HepG2 (cell line): Measurements from ENCODE around the gene ABCB6. TPM values are rescaled to one million over a fixed set of nuclear protein-coding genes. Genes with fewer than 3 reads are reported as not detected.

Experiments
- JDP2 ChIP-seq: sonication (generic); formaldehyde crosslinking; IDR thresholded peaks from 2 replicates; pipeline ENCODE4 v1.8.1; 2022; ENCODE audit warnings: missing genetic modification reagents, borderline replicate concordance
- MED1 ChIP-seq: sonication (generic); formaldehyde crosslinking; IDR thresholded peaks from 2 replicates; pipeline ENCODE4 v1.4.0; 2020; ENCODE audit warnings: missing genetic modification reagents
- REL ChIP-seq: sonication (generic); formaldehyde crosslinking; conservative IDR thresholded peaks from 2 replicates; pipeline ENCODE4 v1.8.0; 2022; ENCODE audit warnings: mild to moderate bottlenecking, missing genetic modification reagents, moderate library complexity
- TEAD2 ChIP-seq: sonication (generic); formaldehyde crosslinking; IDR thresholded peaks from 2 replicates; pipeline ENCODE4 v1.9.0; 2021; ENCODE audit warnings: missing genetic modification reagents
- ZBTB7A ChIP-seq: sonication (generic); formaldehyde crosslinking; IDR thresholded peaks from 2 replicates; pipeline ENCODE4 v1.8.0; 2022; ENCODE audit warnings: mild to moderate bottlenecking, missing genetic modification reagents
- ZFP41 ChIP-seq: sonication (generic); formaldehyde crosslinking; IDR thresholded peaks from 2 replicates; pipeline ENCODE4 v1.4.0; 2020; ENCODE audit warnings: mild to moderate bottlenecking, missing genetic modification reagents, borderline replicate concordance
- ZNF124 ChIP-seq: sonication (generic); formaldehyde crosslinking; IDR thresholded peaks from 2 replicates; pipeline ENCODE4 v1.4.0; 2020; ENCODE audit warnings: missing genetic modification reagents
- ZNF616 ChIP-seq: sonication (generic); formaldehyde crosslinking; IDR thresholded peaks from 2 replicates; pipeline ENCODE4 v1.5.0; 2020; ENCODE audit warnings: low read depth, mild to moderate bottlenecking, missing genetic modification reagents
- ZSCAN21 ChIP-seq: sonication (generic); formaldehyde crosslinking; IDR thresholded peaks from 2 replicates; pipeline ENCODE4 v1.8.0; 2022; ENCODE audit warnings: mild to moderate bottlenecking, missing genetic modification reagents, moderate library complexity, borderline replicate concordance
- polyA plus RNA-seq, 8 experiments: library from polyadenylated mRNA; depleted of rRNA in 3 of 8; stranded (reverse) in 7 of 8; unstranded in 1 of 8; fragments of >200 nt; fragmentation: Illumina TruSeq in 4 of 8; extraction: Trizol in 4 of 8; gene quantifications; 2 replicates each; pipeline versions ENCODE4 v1.2.1 to v1.2.3, GENCODE V29; 2011 to 2016; ENCODE audit warnings: low read depth in 4 of 8, missing spikeins in 1 of 8, mixed read lengths in 1 of 8; ENCODE audit not compliant: insufficient read depth in 1 of 8
- total RNA-seq, 5 experiments: library from RNA; depleted of rRNA; stranded (reverse); fragments of >200 nt; fragmentation: Illumina TruSeq; extraction: Trizol; gene quantifications; 2 replicates each; pipeline ENCODE4 v1.2.3, GENCODE V29; 2016; ENCODE audit warnings: low read depth in 1 of 5
- TF ChIP-seq, protein P1 (sequence below): sonication (generic); formaldehyde crosslinking; IDR thresholded peaks from 2 replicates; pipeline ENCODE4 v1.9.0; 2022; ENCODE audit warnings: low read depth, missing genetic modification reagents
- TF ChIP-seq, protein P2 (sequence below): IDR thresholded peaks from 2 replicates; pipeline ENCODE4 v1.6.1; 2016; ENCODE audit warnings: low read depth, control low read depth
- TF ChIP-seq, protein P3 (sequence below), 2 experiments: fragments of 450-650 bp in 1 of 2; sonication (generic) in 1 of 2; formaldehyde crosslinking in 1 of 2; IDR thresholded peaks; 2 replicates each; pipeline versions ENCODE4 v1.6.1 to v1.8.0; 2016 to 2022; ENCODE audit warnings: antibody characterized with exemption in 1 of 2, mild to moderate bottlenecking in 1 of 2, missing genetic modification reagents in 1 of 2
- TF ChIP-seq, protein P4 (sequence below): sonication (generic); formaldehyde crosslinking; IDR thresholded peaks from 2 replicates; pipeline ENCODE4 v1.9.0; 2021; ENCODE audit warnings: missing genetic modification reagents, mild to moderate bottlenecking, borderline replicate concordance

ABCB6 gene
- total and polyA plus RNA-seq, 2 of the 13 experiments (the other 11 are each of a cell fraction or from before 2014, with no cell fraction given): 91.1 to 137 TPM

DNA sequence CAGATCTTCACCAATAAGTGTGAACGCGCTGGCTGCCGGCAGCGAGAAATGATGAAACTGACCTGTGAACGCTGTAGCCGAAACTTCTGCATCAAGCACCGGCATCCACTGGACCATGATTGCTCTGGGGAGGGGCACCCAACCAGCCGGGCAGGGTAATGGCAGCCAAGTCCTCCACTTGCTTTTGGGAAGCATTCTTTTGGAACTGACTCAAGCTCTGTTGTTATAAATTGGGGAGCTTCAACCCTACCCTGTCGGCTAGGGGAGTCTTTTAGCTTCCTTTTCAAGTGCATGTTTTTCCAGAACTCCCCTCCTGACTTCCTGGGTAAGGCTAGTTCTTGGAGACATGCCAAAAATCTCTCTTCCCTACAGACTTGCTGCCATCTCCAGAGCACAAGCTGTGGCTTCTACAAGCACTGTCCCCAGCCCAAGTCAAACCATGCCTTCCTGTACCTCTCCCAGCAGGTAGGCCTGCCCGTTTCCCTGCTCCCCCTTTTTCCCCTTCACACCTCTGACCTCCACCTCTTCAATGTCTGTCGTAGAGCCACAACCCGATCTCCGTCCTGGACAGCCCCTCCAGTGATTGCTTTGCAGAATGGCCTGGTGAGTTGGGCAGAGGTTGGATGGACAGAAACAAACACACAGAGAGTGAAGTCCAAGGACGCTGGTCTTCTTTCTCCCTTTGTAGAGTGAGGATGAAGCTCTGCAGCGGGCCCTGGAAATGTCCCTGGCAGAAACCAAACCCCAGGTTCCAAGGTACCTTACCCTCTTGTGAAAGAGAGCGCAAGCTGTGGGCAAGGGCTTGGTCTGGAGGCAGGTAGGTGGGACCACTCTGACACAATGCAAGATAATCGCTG lies 10.6 kb downstream of the ABCB6 start (continued):
- TF ChIP-seq, protein P1, sequence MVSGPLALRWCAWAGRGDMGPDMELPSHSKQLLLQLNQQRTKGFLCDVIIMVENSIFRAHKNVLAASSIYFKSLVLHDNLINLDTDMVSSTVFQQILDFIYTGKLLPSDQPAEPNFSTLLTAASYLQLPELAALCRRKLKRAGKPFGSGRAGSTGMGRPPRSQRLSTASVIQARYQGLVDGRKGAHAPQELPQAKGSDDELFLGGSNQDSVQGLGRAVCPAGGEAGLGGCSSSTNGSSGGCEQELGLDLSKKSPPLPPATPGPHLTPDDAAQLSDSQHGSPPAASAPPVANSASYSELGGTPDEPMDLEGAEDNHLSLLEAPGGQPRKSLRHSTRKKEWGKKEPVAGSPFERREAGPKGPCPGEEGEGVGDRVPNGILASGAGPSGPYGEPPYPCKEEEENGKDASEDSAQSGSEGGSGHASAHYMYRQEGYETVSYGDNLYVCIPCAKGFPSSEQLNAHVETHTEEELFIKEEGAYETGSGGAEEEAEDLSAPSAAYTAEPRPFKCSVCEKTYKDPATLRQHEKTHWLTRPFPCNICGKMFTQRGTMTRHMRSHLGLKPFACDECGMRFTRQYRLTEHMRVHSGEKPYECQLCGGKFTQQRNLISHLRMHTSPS (CRISPR knock-in tag): peak; percentile 91
- TF ChIP-seq, protein P2, sequence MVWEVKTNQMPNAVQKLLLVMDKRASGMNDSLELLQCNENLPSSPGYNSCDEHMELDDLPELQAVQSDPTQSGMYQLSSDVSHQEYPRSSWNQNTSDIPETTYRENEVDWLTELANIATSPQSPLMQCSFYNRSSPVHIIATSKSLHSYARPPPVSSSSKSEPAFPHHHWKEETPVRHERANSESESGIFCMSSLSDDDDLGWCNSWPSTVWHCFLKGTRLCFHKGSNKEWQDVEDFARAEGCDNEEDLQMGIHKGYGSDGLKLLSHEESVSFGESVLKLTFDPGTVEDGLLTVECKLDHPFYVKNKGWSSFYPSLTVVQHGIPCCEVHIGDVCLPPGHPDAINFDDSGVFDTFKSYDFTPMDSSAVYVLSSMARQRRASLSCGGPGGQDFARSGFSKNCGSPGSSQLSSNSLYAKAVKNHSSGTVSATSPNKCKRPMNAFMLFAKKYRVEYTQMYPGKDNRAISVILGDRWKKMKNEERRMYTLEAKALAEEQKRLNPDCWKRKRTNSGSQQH (CRISPR knock-in tag): peak; percentile 80; the same call in 1 of the 2 replicates
- TF ChIP-seq ZFP41 (CRISPR knock-in tag): no peak
- TF ChIP-seq ZNF124: peak; percentile 60; the same call in 1 of the 2 replicates
- TF ChIP-seq, protein P3, sequence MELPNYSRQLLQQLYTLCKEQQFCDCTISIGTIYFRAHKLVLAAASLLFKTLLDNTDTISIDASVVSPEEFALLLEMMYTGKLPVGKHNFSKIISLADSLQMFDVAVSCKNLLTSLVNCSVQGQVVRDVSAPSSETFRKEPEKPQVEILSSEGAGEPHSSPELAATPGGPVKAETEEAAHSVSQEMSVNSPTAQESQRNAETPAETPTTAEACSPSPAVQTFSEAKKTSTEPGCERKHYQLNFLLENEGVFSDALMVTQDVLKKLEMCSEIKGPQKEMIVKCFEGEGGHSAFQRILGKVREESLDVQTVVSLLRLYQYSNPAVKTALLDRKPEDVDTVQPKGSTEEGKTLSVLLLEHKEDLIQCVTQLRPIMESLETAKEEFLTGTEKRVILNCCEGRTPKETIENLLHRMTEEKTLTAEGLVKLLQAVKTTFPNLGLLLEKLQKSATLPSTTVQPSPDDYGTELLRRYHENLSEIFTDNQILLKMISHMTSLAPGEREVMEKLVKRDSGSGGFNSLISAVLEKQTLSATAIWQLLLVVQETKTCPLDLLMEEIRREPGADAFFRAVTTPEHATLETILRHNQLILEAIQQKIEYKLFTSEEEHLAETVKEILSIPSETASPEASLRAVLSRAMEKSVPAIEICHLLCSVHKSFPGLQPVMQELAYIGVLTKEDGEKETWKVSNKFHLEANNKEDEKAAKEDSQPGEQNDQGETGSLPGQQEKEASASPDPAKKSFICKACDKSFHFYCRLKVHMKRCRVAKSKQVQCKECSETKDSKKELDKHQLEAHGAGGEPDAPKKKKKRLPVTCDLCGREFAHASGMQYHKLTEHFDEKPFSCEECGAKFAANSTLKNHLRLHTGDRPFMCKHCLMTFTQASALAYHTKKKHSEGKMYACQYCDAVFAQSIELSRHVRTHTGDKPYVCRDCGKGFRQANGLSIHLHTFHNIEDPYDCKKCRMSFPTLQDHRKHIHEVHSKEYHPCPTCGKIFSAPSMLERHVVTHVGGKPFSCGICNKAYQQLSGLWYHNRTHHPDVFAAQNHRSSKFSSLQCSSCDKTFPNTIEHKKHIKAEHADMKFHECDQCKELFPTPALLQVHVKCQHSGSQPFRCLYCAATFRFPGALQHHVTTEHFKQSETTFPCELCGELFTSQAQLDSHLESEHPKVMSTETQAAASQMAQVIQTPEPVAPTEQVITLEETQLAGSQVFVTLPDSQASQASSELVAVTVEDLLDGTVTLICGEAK (IDR thresholded peaks at IDR 0.05): no peak
- TF ChIP-seq, protein P3 (CRISPR knock-in tag; IDR thresholded peaks at IDR 0.05): 0 out of 2 replicates have a peak, but pooled peaks have one; percentile 62
- peak; percentile 82 for TF ChIP-seq MED1 (CRISPR knock-in tag)
- peak; percentile 93 for TF ChIP-seq ZBTB7A
- no peak for TF ChIP-seq JDP2 (CRISPR knock-in tag)
- no peak for TF ChIP-seq TEAD2
- no peak; the same call in 1 of the 2 replicates for TF ChIP-seq REL (CRISPR knock-in tag)
- peak; percentile 47; the same call in 1 of the 2 replicates for TF ChIP-seq ZSCAN21
- TF ChIP-seq, protein P4, sequence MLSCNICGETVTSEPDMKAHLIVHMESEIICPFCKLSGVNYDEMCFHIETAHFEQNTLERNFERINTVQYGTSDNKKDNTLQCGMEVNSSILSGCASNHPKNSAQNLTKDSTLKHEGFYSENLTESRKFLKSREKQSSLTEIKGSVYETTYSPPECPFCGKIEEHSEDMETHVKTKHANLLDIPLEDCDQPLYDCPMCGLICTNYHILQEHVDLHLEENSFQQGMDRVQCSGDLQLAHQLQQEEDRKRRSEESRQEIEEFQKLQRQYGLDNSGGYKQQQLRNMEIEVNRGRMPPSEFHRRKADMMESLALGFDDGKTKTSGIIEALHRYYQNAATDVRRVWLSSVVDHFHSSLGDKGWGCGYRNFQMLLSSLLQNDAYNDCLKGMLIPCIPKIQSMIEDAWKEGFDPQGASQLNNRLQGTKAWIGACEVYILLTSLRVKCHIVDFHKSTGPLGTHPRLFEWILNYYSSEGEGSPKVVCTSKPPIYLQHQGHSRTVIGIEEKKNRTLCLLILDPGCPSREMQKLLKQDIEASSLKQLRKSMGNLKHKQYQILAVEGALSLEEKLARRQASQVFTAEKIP: no peak
- TF ChIP-seq ZNF616: 0 out of 2 replicates have a peak, but pooled peaks have one; percentile 32
